GM21576 (cell line): Measurements from ENCODE around the gene ROCK2.
"Not testable (repeated sequence)": the region's sequence is repeated elsewhere in the genome, so short reads cannot be mapped to it uniquely, and the experiment has no call there.

Experiments
- ATAC-seq: cut with Tn5 transposase; IDR thresholded peaks from one replicate; pipeline ENCODE4 v1.9.1; 2021; ENCODE audit warnings: mild to moderate bottlenecking, moderate library complexity; ENCODE audit not compliant: unreplicated experiment

The ROCK2 gene

DNA sequence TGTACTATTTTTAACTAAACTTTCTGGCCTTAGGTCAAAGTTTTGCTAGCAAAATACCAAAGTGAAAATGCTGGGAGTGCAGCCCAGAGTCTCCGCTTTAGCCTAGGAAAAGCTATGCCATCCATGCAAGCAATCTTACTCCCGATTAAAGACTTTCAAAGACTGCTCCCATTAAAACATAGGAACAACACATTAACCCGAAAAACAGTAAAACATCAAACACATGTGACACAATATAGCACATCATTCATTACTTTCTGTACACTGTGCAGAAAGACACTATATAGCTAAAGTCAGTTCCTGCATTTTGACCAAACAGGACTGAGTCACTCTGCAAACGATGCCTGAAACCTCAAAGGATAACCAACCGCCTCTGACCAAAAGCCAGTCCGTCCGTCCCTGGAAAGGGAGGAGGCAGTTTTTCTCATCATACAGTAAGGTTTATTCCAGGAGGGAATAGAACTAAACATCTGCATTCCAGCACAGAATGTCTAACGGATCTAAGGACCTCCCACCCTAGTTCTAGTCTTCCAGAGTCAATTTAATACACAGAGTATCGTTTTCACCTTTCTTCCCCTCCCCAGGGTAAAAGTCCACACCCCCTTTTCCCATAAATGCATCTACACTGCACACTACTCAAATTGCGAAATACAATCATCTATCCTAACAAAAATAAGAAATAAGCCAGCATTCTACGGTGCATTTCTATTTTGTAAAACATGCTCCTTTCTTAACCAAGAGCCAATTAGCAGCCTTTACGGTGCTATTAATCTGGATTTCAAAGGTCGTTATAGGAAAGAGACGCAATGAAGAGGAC lies 1.7 kb downstream of the ROCK2 start:
- no peak for ATAC-seq

DNA sequence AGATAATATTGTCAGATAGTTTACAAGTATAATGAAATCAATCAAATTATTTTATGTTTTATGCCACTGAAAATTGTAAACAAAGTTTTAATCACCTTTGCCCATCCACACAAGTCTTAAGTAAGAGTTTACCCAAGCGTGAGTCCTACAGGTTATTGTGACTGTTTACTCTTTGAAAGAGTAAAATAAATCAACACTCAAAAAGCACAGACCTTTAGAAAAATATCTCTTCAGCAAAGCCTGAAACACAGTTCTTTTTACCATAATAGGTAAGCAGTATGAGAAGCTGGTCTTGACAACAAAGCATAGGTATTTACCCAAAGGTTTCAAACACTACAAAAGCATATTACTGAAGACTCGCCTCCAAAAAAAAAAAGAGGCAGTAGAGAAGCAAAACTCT lies 3.7 kb downstream of the ROCK2 start:
- ATAC-seq = no peak

DNA sequence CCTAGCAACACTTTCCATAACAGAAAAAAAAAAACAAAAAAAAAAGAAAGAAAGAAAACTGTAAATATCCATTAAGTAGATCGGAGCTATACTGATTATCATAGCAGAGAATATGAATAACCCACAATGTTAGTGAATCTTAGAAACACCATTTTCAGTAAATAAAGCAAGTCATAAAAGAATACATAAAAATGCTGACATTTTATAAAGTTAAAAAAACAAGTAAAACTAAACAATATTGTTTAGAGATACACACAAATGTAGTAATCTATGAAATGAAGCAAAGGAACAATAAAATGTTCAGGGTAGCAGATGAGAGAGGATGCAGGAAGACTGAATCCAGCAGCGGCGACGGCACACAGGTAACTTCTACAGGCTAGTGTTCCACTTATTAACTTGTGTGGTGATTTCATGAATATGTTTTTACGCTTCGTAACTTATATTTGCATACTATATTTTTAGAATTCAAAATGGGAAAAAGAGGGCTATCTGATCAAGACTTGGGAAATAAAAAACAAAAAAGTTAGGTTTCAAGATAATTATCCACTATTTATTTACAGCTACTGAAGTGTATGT lies 4.8 kb downstream of the ROCK2 start:
- no peak for ATAC-seq

DNA sequence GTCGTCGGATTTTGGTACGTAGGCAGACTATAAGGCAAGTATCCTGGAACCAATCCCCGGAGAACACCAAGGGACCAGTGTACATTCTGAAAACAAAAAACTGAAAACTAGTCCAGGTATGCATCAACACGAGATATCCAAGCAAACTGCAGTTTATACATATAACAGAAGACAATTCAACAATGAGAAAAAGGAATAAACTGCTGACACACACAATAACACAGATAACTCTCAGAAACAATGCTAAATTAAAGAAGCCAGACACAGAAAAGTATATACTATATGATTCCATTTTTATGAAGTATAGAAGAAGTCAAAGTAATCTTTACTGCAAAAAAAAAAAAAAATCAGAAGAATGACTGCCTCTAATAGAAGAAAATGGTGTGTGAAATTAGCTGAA lies 5.9 kb downstream of the ROCK2 start:
- no peak for ATAC-seq

DNA sequence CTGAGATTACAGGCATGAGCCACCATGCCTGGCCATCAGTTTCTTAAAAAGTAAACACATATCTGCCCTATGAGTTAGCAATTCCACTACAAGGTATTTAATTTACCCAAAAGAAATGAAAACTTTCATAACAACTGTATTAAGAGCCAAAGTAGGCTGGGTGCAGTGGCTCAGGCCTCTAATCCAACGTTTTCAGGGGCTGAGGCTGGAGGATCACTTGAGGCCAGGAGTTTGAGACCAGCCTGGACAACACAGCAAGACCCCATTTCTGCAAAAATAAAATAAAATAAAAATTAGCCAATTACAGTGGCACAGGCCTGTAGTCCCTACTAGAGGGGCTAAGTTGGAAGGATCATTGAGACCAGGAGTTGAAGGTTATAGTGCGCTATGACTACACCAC lies 6.5 kb downstream of the ROCK2 start:
- ATAC-seq = no peak

DNA sequence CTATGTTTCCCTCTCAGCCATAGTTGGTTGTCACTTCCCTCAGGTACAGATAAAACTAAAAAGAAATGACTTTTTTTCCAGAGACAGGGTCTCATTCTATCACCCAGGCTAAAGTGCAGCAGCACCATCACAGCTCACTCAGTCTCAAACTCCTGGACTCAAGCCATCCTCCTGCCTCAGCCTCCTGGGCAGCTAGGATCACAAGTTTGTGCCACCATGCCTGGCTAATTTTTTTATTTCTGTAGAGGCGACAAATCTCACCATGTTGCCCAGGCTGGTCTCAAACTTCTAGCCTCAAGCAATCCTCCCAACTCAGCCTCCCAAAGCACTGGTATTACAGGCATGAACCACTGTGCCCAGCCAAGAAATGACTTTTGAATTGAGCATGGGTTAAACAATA lies 8.2 kb downstream of the ROCK2 start:
- ATAC-seq = no peak

DNA sequence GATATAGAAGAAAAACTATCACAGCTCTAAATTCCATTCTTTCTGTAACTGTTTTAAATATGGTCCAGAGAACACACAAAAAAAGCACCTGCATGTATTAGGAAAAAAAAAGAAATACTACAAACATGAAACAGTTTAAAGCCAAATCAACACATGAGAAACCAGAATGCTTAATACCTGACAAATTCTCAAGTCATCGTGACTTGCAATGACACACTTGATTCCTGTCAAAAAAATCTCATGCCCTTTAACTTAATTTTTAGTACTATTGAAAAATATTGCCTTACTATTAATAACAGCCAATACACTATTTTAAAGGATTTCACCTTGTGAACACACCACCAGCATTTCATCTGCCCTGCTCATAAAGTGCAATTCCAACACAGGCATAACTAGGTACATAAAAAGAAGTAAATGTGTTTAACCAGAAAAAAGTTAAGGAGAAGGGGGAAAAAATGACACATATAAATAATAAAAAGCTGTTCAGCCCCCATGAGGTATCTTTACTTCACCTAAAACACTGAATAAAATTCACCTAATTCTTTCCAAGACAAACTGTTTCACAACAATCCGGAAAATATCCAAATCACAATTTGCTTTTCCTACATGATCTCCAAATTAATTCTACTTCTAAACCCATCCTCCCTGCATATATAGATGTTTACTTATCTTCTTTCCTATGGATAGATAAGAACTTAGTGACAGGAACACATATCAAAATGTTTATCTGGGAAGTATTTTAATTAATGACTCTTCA lies 10.8 kb downstream of the ROCK2 start:
- no peak for ATAC-seq

DNA sequence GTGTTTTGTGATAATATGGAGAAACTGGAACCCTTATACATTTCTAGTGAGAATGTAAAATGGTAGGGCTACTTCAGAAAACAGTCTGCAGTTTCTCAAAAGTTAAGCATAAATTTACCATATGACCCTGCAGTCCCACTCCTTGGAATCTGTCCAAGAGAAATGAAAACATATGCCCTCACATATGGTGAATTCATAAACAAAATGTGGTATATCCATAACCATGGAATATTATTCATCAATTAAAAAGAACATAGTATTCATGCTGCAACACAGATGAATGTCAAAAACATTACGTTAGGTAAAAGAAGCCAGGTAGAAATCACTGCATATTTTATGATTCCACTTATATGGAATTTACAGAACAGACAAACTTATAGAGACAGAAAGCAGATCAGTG lies 11.8 kb downstream of the ROCK2 start:
- ATAC-seq = no peak

DNA sequence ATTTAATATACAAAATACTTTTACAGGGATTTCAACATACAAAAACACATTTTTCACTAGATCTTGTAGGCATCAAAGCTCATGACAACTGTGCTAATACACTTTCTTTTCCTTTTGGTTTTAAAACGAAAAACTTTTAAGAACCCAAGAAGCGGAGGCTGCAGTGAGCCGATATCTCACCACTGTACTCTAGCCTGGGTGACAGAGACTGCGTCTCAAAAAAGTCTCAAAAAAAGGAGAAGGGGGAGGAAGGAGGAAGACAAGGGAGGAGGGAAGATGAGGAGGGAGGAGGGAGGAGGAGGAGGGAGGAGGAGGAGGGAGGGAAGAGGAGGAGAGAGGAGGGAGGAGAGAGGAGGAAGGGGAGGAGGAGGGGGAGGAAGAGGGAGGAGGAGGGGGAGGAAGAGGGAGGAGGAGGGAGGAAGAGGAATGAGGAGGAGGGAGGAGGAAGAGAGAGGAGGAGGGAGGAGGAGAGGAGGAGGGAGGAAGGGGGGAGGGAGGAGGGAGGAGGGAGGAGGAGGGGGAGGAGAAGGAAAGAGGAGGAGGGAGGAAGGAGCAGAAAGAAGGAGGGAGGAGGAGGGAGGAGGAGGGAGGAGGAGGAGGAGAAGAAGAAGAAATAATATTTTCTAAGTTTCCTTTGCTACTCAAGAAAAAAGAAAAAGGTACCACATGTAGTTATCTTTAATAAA lies 13.8 kb downstream of the ROCK2 start:
- no peak for ATAC-seq

DNA sequence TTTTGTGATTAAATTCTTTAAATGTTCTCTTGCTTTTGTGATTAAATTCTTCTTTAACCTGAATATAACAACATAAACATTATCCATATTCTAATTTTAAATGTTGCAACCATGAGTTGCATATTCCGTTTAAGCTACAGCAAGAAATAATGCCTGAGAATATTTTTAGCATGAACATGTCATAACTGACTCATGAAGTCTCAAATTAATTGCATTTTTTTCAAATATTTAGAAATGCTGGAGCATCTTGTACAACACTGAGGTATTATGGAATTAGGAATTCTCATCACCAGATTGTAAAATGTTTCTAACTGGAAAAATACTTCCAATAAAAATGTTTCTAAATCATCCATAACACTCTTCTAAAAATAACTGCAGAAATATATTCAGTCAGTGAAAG lies 14.7 kb downstream of the ROCK2 start:
- ATAC-seq = no peak

DNA sequence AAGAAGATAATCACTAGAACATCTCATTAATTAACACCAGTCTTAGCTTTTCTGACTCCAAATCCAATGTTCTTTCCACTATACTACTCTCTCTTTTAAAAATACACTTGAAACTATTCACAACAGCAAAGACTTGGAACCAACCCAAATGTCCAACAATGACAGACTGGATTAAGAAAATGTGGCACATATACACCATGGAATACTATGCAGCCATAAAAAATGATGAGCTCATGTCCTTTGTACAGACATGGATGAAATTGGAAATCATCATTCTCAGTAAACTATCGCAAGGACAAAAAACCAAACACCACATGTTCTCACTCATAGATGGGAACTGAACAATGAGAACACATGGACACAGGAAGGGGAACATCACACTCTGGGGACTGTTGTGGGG lies 15.9 kb downstream of the ROCK2 start:
- not testable (repeated sequence) for ATAC-seq

DNA sequence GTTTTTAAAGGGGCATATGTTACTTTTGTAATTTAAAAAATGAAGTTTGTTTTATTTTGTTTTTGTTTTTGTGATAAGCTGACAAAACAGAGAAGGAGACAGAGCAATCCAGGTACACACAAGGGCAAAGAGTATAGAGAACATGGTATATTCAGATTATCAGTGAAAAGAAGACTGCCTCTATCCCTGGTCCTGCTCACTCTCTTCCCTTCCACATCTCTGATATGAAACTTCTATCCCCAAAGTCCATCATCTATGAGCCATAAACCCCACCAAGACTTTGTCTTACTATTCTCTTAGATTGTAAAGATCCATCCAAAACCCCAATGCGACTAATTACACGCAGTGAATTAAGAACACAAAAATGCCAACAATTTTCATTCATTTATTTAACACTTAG lies 16.6 kb downstream of the ROCK2 start:
- no peak for ATAC-seq

DNA sequence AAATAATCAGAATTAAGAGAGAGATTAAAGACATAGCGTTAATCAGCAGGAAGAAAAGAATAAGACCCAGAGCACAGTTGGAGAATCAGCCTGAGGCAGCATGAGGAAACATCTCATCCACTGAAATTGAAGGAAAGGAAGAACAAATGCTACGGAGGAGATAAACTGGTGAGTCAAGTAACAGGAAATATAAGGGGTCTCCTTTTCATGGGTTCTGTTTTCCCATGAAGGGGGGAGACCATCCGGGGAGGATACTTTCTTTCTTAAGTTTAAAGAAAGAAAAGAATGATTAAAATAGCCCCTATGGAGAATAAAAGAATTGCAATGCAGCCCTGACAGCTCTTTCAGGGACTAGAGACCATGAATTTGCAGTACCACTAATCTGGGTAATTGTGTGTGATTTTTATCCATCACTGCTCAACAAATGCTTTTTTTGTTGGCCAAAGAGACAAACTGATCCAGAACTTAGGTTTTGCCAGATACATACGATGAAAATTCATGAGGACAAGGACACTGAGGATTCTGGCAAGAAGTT lies 17.7 kb downstream of the ROCK2 start:
- no peak for ATAC-seq

DNA sequence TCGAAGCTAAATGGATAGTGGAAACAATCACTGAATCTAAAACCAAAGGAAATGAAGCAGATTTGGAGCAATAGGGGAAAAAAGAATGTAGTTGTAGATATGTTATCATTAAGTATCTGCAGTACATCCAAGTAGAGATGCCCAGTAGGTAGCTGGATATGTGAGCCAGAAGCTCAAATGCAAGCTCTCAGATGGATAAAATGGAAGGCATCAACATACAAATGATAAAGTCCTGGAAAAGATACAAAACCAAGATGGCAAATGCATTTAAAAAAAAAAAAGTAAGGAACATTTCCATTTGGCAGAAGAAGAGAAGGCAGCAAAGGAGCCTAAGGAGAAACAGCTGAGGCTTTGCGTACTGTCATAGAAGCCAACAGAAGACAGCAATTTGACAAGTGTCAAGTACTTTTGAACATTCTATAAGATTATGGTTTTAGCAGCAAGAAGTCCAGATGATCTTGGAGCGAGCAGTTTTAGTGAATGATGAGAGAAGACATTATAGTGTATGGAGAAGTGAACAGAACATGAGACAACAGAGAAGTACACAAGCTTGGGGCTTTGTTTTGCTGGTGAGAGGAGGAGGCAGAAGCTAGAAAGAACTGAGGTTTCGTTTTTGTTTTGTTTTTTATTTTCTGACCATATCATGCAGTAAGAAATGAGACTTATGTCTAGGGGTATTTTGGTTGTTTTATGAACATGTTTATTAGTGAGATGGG lies 18.3 kb downstream of the ROCK2 start:
- ATAC-seq = no peak

DNA sequence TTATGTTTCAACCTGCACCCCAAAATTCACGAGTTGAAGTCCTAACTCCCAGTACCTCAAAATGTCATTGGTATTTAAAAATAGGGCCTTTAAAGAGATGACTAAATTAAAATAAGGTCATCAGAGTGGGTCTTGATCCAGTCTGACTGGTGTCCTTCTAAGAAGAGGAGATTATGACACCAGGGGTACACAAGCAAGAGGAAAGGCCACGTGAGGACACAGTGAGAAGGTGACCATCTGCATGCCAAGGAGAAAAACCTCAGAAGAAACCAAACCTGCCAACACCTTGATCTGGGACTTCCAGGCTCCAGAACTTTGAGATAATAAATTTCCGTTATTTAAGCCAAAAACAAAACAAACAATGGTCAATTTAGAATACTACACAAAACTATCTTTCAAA lies 22.6 kb downstream of the ROCK2 start:
- no peak for ATAC-seq

DNA sequence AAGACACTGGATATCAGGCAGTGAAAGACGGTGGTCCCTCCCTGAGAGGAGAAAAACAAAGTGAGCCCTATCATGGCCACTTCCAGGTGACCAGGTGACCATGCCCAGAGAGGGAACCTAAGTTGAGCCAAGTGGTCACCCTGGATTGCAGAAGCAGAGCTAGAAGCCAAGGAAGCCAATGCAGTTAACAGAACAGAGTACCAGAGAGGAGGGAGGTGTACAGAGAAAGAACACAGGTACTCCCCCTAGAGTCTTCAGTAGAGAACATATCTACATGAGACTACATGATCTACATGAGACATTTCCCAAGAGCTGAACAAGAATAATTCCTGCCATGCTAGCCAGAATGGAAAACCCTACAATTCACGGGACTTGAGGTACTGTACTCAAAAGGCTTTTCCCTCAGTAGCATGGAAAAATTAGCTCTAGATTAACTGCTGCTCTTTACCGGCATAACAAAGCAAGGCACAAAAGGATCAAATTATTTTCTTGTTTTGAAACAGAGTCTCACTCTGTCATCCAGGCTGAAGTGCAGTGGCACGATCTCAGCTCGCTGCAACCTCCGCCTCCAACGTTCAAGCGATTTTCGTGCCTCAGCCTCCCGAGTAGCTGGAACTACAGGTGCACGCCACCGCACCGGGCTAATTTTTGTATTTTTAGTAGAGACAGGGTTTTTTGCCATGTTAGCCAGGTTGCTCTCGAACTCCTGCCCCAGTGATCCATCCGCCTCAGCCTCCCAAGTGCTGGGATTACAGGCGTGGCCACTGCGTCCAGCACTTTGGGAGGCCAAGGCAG lies 23.5 kb downstream of the ROCK2 start:
- ATAC-seq = no peak

DNA sequence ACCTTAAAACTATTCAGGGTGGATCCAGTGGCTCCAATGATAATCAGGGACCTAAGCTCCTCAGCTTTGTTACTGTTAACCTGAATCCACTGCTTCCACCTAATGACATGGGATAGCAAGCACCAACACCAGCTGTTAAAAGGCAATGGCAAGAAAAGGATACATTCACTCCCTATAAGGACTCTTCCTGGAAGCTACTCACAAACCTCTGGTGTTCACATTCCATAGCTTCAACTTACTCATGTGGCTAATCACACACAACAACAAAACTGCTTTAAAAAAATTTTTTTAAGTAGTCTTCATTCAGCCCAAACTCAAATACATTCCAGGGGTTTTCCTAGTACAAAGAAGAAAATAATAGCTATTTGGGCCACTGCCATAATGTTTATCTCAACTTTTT lies 24.5 kb downstream of the ROCK2 start:
- no peak for ATAC-seq

DNA sequence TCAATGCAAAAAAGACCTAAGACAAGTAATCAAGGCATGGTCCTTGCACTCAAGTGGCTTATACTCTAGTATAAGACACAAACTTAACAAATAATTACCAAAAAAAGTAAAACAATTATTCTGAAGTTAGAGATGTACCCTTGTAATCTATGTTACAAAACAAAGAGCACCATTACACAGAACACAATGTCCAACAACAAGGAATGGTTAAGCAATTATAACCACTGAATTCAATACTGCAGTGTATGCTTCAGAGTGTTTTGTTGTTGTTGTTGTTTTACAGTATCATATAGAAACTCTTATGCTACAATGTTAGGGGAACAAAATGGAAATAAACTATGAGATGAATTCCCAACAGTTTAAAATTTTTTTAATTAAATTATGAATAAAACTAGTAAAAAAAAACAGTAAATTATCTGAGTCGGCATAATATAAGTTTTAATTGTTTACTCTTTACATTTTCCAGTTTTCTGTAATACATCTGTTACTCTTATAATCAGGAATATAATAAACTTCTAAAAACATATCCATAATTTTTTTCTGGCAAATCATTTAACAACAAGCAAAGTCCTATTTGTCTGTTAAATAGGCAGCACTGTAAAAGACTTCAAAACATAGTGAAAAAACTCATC lies 29.2 kb downstream of the ROCK2 start:
- ATAC-seq = no peak

DNA sequence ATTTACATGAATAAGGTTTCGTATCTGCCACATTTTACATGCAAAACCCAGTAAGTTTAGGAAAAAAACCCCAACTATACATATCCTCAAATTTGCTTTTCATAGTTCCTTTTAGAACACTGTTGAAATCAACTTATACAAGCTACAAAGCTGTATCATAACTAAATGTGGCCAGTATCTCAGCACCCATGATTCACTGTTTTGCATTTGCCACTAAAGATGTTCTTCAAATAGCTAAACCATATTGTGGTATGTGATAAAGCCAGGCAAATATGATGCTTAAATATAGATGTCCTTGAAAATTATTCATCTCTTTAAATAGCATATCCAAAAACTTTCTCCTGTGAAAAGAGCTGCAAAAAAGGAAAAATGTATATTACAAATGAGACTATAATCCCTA lies 29.9 kb downstream of the ROCK2 start:
- no peak for ATAC-seq
